OCI-LY7 (cell line): ENCODE measurements around the gene CNKSR3. TPM values are rescaled to one million over a fixed set of nuclear protein-coding genes. Genes with fewer than 3 reads are reported as not detected.

Source experiments
- BruUV-seq: library from RNA; stranded (reverse); fragments of 400-500 nt; replicated peaks from 2 replicates; lab custom pipeline; 2021; lab: Mats Ljungman, UMichigan
- CTCF ChIA-PET: fragments of 300-600 bp; sonication (Branson Sonifier 250); formaldehyde crosslinking; loops from one replicate; lab custom pipeline; 2022; ENCODE audit warnings: antibody characterized with exemption; ENCODE audit not compliant: unreplicated experiment; lab: Charles Lee
- POLR2A ChIA-PET: fragments of 300-600 bp; sonication (Branson Sonifier 250); formaldehyde crosslinking; loops from one replicate; lab custom pipeline; 2022; ENCODE audit warnings: antibody characterized with exemption; lab: Charles Lee
- DNase-seq: peaks from one replicate; pipeline ENCODE4 v3.0.0-alpha.2; 2015; ENCODE audit warnings: low spot score
- H2AFZ ChIP-seq: fragments of 200-600 bp; sonication (generic), shearing (Covaris generic); 2 replicates; pipeline ENCODE4 v1.6.1; 2014; ENCODE audit warnings: mild to moderate bottlenecking, antibody characterized with exemption, low read length, moderate library complexity
- H3K27ac ChIP-seq: fragments of 200-600 bp; sonication (generic); 2 replicates; pipeline ENCODE4 v1.5.1; 2014; ENCODE audit warnings: mixed run types, low read depth, mild to moderate bottlenecking, moderate library complexity, low read length, inconsistent platforms; ENCODE audit not compliant: poor library complexity, severe bottlenecking
- H3K36me3 ChIP-seq: fragments of 200-600 bp; sonication (generic); 2 replicates; pipeline ENCODE4 v1.6.1; 2014; ENCODE audit warnings: mild to moderate bottlenecking, antibody characterized with exemption, low read length, moderate library complexity, mixed read lengths; ENCODE audit not compliant: insufficient read depth
- H3K4me1 ChIP-seq: fragments of 200-600 bp; sonication (generic); 2 replicates; pipeline ENCODE4 v1.5.1; 2014; ENCODE audit warnings: mild to moderate bottlenecking, low read length; ENCODE audit not compliant: insufficient read depth, poor library complexity, severe bottlenecking
- H3K4me2 ChIP-seq: fragments of 200-600 bp; sonication (generic); 2 replicates; pipeline ENCODE4 v1.6.1; 2014; ENCODE audit warnings: mild to moderate bottlenecking, low read length
- H3K4me3 ChIP-seq: fragments of 200-600 bp; sonication (generic); 2 replicates; pipeline ENCODE4 v1.5.1; 2014; ENCODE audit warnings: mild to moderate bottlenecking, low read depth, low read length; ENCODE audit not compliant: poor library complexity, severe bottlenecking
- H3K79me2 ChIP-seq: fragments of 200-600 bp; sonication (generic); 2 replicates; pipeline ENCODE4 v1.6.1; 2016; ENCODE audit warnings: low read depth, mild to moderate bottlenecking, low read length, moderate library complexity, mixed read lengths; ENCODE audit not compliant: insufficient read depth
- H3K9me2 ChIP-seq: fragments of 200-600 bp; sonication (generic); 2 replicates; pipeline ENCODE4 v1.6.1; 2016; ENCODE audit warnings: mild to moderate bottlenecking, low read length, mixed read lengths; ENCODE audit not compliant: insufficient read depth
- H3K9me3 ChIP-seq: fragments of 200-600 bp; sonication (generic); 2 replicates; pipeline ENCODE4 v1.6.1; 2014; ENCODE audit warnings: mild to moderate bottlenecking, mixed run types, low read length, mixed read lengths
- H4K20me1 ChIP-seq: fragments of 200-600 bp; sonication (generic); 2 replicates; pipeline ENCODE4 v1.6.1; 2014; ENCODE audit warnings: mild to moderate bottlenecking, antibody characterized with exemption, low read length, moderate library complexity, mixed read lengths; ENCODE audit not compliant: insufficient read depth
- EZH2phosphoT487 ChIP-seq: fragments of 200-600 bp; sonication (generic); IDR thresholded peaks from 2 replicates; pipeline ENCODE4 v1.6.1; 2018; ENCODE audit warnings: low read depth, borderline replicate concordance, mild to moderate bottlenecking, mixed run types, antibody characterized with exemption, low read length, moderate library complexity, mixed read lengths
- intact Hi-C: fragments of 100-400 bp; cut with micrococcal nuclease; formaldehyde crosslinking; loops from one replicate; pipeline ENCODE4 v1.10.0; 2022; ENCODE audit not compliant: unreplicated experiment
- total RNA-seq, 2 experiments: library from RNA; depleted of rRNA in 1 of 2; stranded (reverse); fragments of >200 nt in 1 of 2; shearing (Covaris generic) in 1 of 2; gene quantifications; 2 replicates each; pipeline ENCODE4 v1.2.3, GENCODE V29; 2014 to 2022
- TF ChIP-seq, protein P1 (sequence below): fragments of 200-600 bp; sonication (generic); conservative IDR thresholded peaks from 2 replicates; pipeline ENCODE4 v1.5.1; 2014; ENCODE audit warnings: mild to moderate bottlenecking, antibody characterized with exemption, low read length, moderate library complexity, mixed read lengths

CNKSR3 gene
- total RNA-seq, 2 experiments from 2014 or later, result not detected

DNA sequence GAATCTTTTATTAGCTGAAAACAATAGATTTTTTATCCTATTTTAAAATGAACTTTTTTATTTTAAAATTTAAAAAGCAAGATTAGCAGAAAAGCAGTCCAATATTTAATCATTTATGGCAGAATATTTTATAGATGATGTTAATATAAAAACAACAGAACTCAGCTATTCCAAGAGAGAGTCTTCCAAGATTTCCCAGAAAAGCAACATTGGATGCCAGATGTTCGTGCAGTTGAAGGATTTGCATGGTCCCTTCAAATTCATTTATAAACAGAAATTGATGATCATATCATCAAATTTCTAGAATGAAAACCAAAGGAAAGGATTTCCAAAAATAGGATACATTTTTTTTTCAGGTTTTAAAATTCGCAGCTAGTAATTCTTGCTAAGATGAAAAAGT lies 25.4 kb upstream of the CNKSR3 start:
- Histone ChIP-seq H3K9me3 (no peaks in the 10 kb centered on the region), H3K4me1 (no peaks in the 10 kb centered on the region), H3K9me2 (no peaks in the 10 kb centered on the region), H3K36me3 (no peaks in the 10 kb centered on the region), H3K4me3 (no peak overlapping the region), H2AFZ (no peak overlapping the region), H4K20me1 (no peaks in the 10 kb centered on the region), H3K4me2 (no peak overlapping the region), H3K79me2 (no peaks in the 10 kb centered on the region), H3K27ac (no peak overlapping the region)
- DNase-seq, result no peak
- no TSS peak for BruUV-seq
- no peak for TF ChIP-seq EZH2phosphoT487
- TF ChIP-seq, protein P1, sequence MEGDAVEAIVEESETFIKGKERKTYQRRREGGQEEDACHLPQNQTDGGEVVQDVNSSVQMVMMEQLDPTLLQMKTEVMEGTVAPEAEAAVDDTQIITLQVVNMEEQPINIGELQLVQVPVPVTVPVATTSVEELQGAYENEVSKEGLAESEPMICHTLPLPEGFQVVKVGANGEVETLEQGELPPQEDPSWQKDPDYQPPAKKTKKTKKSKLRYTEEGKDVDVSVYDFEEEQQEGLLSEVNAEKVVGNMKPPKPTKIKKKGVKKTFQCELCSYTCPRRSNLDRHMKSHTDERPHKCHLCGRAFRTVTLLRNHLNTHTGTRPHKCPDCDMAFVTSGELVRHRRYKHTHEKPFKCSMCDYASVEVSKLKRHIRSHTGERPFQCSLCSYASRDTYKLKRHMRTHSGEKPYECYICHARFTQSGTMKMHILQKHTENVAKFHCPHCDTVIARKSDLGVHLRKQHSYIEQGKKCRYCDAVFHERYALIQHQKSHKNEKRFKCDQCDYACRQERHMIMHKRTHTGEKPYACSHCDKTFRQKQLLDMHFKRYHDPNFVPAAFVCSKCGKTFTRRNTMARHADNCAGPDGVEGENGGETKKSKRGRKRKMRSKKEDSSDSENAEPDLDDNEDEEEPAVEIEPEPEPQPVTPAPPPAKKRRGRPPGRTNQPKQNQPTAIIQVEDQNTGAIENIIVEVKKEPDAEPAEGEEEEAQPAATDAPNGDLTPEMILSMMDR, result no peak
- POLR2A ChIA-PET, result interaction anchor here (0.6 to 0.7 kb wide), 3 partner anchors 29 to 1716 kb away, joined by 3 read pairs; no protein-coding TSS in a partner anchor
- CTCF ChIA-PET, result no interaction called here
- intact Hi-C loops, result no loop called here

DNA sequence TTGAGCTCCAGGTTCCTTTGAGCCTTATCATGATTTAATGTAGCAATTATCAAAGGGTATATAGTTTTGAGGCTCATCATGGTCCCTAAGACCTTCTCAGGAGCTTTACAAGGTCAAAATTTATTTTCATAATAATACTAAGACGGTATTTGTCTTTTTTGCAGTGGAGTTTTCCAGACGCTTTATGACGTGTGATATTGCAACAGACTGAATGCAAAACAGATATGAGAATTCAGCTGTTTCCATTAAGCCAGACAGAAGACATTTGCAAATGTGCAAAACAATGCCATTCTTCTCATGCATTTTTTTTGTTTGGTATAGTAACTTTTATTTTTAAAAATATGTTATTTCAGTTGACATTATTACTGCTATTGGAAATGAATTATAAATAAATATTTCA lies 24.7 kb upstream of the CNKSR3 start:
- Histone ChIP-seq H3K4me1 (no peaks in the 10 kb centered on the region), H3K9me2 (no peaks in the 10 kb centered on the region), H2AFZ (no peak overlapping the region), H3K9me3 (no peaks in the 10 kb centered on the region), H3K27ac (no peak overlapping the region), H3K79me2 (no peaks in the 10 kb centered on the region), H3K4me3 (no peak overlapping the region), H4K20me1 (no peaks in the 10 kb centered on the region), H3K4me2 (no peak overlapping the region), H3K36me3 (no peaks in the 10 kb centered on the region)
- intact Hi-C loops, result no loop called here
- POLR2A ChIA-PET, result interaction anchor here (0.6 kb wide), 1 partner anchor 118 kb away, joined by 3 read pairs; no protein-coding TSS in a partner anchor
- DNase-seq, result no peak
- BruUV-seq, result no TSS peak
- no peak for TF ChIP-seq EZH2phosphoT487
- TF ChIP-seq, protein P1, result no peak
- CTCF ChIA-PET, result no interaction called here

DNA sequence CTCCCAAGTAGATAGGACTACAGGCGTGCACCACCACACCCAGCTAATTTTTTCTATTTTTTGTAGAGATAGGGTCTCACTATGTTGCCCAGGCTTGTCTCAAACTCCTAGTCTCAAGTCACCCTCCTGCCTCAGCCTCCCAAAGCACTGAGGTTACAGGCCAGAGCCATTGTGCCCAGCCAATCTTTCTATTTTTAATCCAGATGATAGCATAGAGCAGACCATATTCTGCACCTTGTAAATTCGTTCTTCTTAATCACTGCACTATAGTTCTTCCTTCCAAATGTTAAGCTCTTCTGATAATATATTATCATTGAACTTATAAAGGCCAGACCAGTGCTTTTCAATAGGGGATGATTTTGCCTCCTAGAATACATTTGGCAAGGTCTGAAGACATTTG lies 24.0 kb upstream of the CNKSR3 start:
- no peaks in the 10 kb centered on the region for H3K36me3 ChIP-seq
- BruUV-seq, result no TSS peak
- no peak overlapping the region for H2AFZ ChIP-seq
- H3K4me2 ChIP-seq, result no peak overlapping the region
- no peak for TF ChIP-seq EZH2phosphoT487
- TF ChIP-seq, protein P1, result no peak
- no peak overlapping the region for H3K4me3 ChIP-seq
- H3K27ac ChIP-seq, result no peak overlapping the region
- H3K9me2 ChIP-seq, result no peaks in the 10 kb centered on the region
- H3K9me3 ChIP-seq, result no peaks in the 10 kb centered on the region
- POLR2A ChIA-PET, result no interaction called here
- no peaks in the 10 kb centered on the region for H3K79me2 ChIP-seq
- no peaks in the 10 kb centered on the region for H3K4me1 ChIP-seq
- DNase-seq, result no peak
- intact Hi-C loops, result no loop called here
- CTCF ChIA-PET, result no interaction called here
- no peaks in the 10 kb centered on the region for H4K20me1 ChIP-seq
